GM19397 (cell line): ENCODE measurements around the gene FAM163A.
"Not testable (repeated sequence)": the region's sequence is repeated elsewhere in the genome, so short reads cannot be mapped to it uniquely, and the experiment has no call there.

Experiments
- ATAC-seq: cut with Tn5 transposase; IDR thresholded peaks from one replicate; pipeline ENCODE4 v1.9.1; 2021; ENCODE audit warnings: mild to moderate bottlenecking, moderate library complexity; ENCODE audit not compliant: unreplicated experiment

The FAM163A gene

DNA sequence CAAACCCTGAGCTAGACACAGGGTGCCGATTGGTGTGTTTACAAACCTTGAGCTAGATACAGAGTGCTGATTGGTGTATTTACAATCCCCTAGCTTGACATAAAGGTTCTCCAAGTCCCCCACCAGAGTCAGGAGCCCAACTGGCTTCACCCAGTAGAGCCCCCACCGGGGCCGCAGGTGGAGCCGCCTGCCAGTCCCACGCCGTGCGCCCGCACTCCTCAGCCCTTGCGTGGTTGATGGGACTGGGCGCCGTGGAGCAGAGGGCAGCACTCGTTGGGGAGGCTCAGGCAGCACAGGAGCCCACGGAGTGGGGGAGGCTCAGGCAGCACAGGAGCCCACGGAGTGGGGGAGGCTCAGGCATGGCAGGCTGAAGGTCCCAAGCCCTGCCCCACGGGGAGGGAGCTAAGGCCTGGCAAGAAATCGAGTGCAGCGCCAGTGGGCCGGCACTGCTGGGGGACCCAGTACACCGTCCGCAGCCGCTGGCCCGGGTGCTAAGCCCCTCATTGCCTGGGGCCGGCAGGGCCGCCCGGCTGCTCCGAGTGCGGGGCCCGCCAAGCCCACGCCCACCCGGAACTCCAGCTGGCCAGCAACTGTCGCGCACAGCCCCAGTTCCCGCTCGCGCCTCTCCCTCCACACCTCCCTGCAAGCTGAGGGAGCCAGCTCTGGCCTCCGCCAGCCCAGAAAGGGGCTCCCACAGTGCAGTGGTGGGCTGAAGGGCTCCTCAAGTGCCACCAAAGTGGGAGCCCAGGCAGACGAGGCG, 93.8 kb downstream of the FAM163A start:
- not testable (repeated sequence) for ATAC-seq

DNA sequence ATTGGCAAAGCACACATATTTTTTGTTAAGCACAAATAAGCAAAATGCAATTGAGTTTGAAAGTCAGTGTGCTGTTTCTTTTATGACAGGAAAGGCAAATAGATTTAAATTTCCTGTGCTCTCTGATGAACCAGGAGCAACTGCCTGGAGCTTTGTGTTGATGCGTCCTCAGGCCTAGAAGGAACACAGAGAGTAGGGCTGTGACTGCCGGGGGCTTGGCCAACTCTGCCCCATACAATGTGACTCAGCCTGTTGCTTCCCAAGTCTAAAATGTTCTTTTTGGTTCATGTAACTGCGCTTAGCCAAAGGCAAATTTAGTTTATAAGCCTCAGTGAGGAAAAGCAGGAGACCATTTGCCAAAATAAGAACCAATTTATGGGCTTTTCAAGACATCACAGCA, 97.0 kb downstream of the FAM163A start:
- no peak for ATAC-seq

DNA sequence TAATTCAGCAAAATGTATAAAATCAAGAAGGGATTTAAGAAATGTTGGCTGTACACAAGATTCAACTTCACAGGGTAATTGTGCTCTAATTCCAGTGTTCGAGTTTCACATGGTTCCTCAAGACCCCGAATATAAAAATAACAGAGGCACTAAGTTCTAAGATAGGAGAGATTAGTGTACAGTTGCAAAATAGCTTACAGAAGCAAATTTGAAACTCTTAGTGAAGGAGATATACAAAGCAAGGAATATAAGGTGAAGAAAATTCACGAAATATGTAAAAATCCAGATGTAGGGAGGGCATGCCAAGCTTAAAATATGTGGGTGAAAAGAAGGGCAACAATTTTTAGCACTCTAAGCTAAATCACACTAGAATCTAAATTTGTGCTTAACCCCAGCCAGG, 105.1 kb downstream of the FAM163A start:
- no peak for ATAC-seq

DNA sequence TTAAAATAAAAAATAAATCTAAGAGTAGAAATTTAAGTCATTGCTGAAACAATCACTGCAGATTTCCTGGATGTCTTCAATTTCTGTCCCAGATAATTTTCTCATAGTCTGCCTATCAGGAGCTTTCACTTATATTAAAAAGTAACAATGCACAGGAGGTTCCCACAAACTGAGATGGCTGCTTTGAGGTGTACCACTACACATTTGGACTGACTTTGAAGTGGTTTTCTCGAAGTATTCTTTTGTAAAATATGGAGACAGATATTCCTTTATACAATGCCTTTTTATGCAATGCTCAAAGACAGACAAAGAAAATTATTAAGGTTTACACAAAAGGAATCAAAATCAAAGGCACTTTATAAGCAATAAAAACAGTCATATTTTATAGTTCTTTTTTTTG, 110.0 kb downstream of the FAM163A start:
- ATAC-seq: no peak

DNA sequence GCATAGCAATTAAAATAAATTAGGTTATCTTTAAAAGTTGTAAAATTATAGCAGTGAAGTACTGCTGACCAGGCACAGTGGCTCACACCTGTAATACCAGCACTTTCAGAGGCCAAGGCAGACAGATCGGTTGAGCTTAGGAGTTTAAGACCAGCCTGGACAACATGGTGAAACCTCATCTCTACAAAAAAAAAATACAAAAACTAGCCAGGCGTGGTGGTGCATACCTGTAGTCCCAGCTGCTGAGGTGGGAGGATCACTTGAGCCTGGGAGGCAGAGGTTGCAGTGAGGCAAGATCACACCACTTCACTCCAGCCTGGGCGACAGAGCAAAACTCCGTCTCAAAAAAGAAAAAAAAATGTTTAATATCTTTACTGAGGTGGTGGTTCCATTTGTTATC, 112.7 kb downstream of the FAM163A start:
- ATAC-seq: not testable (repeated sequence)

DNA sequence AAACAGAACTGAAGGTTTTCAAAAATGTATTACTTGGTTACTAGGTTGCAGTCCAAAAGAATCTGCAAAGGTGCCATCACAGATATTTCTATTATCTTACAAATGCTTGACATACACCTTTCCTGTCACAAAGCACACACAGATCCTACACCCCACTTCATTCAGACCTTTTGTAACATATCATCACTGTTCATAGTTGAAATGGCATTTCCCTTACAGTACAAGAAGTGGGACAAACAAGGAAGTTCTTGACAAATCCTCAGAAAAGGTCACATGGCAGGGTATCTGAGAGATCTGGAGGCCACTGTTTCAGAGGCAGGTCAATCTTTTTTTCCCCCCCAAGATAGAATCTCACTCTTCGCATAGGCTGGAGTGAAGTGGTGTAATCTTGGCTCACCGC, 113.2 kb downstream of the FAM163A start:
- ATAC-seq: no peak

DNA sequence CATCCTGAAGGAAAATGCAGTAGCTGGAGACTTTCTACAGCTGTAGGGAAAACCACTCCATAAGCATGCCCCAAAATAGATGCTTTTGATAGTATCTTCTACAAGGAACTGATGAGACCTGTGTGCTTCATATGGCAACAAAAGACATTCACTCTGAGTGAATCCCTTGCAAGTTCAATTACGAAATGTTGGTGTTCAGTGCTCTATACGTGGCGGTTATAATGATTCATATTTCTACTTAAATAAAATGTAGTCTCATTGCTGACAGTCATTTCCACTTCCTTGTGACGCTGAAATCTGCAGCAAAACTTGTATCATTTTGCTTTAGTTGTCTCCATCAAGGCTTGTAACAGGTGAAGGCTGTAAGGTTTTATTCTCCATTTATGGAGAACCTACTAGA, 113.9 kb downstream of the FAM163A start:
- ATAC-seq: no peak

DNA sequence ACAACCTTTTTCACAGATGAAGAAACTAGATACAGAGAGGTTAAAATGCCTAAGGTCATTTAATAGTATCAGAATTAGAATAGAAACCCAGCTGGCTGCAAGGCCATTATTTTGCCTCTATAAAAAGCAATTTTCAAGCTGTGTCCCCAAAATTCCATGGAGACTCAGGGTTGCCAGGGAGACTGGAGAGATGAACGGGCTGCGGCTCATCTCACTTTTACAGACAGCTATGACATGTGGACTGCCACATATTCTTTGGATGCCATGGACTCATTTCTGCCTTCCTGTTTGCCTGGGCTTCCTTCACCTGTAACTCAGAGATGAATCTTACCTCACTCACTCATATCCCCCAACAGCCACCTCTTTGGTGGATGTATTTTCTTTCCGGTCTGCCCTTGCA, 117.6 kb downstream of the FAM163A start:
- ATAC-seq: no peak

DNA sequence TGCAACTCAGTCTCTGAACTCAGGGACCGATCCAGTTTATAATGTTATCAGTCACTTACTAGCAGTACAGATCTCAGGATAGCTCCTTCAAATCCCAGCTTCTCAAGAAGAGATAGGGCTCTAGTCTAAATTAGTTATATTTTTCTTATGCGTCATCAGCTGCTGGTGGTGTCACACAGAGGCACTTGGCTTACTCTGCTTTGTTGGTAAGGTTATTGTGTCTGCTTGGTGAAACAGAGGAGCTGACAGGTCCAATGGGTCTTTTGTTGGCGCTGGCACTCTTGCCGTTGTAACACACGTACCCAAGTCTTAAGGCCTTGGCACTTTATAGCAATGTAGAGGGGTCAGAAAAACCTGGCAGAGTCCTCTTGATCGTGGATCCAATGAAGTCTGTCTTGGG, 122.3 kb downstream of the FAM163A start:
- no peak for ATAC-seq
